T-cell (primary cell): ENCODE results near the gene GCH1. TPM values are rescaled to one million over a fixed set of nuclear protein-coding genes. Genes with fewer than 3 reads are reported as not detected.
"Not testable (repeated sequence)": the region's sequence is repeated elsewhere in the genome, so short reads cannot be mapped to it uniquely, and the experiment has no call there.

Experiments
- ATAC-seq, 4 experiments: fragments of 200-7000 bp in 3 of 4; fragments of 150-1000 bp in 1 of 4; cut with Tn5 transposase; replicated peaks in 1 of 4; 1 replicate in 3 of 4; 2 replicates in 1 of 4; pipeline ENCODE4 v1.10.0; 2021; ENCODE audit warnings: moderate library complexity in 3 of 4, mild to moderate bottlenecking in 2 of 4, moderate number of reproducible peaks in 1 of 4
- CTCF ChIA-PET, 2 donors: fragments of 300-600 bp; sonication (Branson Sonifier 250); formaldehyde crosslinking; loops; one replicate each; lab custom pipeline; 2022; ENCODE audit warnings: antibody characterized with exemption in 2 of 2; lab: Charles Lee
- POLR2A ChIA-PET, 2 donors: fragments of 300-600 bp; sonication (Branson Sonifier 250); formaldehyde crosslinking; loops; one replicate each; lab custom pipeline; 2022; ENCODE audit warnings: antibody characterized with exemption in 2 of 2; lab: Charles Lee
- DNase-seq, 35 experiments: peaks; one replicate each; pipeline versions ENCODE4 v3.0.0 to v3.0.0-alpha.2; 2013 to 2023
- H3K27ac ChIP-seq: one replicate; pipeline ENCODE4 v1.5.1; 2013; ENCODE audit warnings: low read length
- H3K27me3 ChIP-seq, 2 experiments: replicated peaks in 1 of 2; 1 replicate in 1 of 2; 2 replicates in 1 of 2; pipeline versions ENCODE4 v1.6.1 to v1.7.0; 2013; ENCODE audit warnings: low read length in 1 of 2, mixed read lengths in 1 of 2; ENCODE audit not compliant: control insufficient read depth in 2 of 2, insufficient read depth in 2 of 2; ENCODE audit errors: extremely low read depth in 1 of 2
- H3K36me3 ChIP-seq, 2 donors: 1 replicate in 1 of 2; 2 replicates in 1 of 2; pipeline versions ENCODE4 v1.6.1 to v1.7.0; 2013; ENCODE audit warnings: low read length in 1 of 2; ENCODE audit not compliant: control insufficient read depth in 2 of 2, insufficient read depth in 1 of 2; ENCODE audit errors: extremely low read depth in 1 of 2
- H3K4me1 ChIP-seq, 2 experiments: 1 replicate in 1 of 2; 2 replicates in 1 of 2; pipeline versions ENCODE4 v1.6.1 to v1.7.0; 2013; ENCODE audit warnings: low read length in 2 of 2, mixed read lengths in 1 of 2; ENCODE audit not compliant: insufficient read depth in 2 of 2, control insufficient read depth in 1 of 2; ENCODE audit errors: extremely low read depth in 1 of 2
- H3K4me3 ChIP-seq, 2 donors: 1 replicate in 1 of 2; 2 replicates in 1 of 2; pipeline versions ENCODE4 v1.5.1 to v1.7.0; 2013; ENCODE audit warnings: mild to moderate bottlenecking in 2 of 2, low read length in 1 of 2, moderate library complexity in 1 of 2; ENCODE audit not compliant: control insufficient read depth in 1 of 2; ENCODE audit errors: extremely low read depth in 1 of 2
- H3K9me3 ChIP-seq: 2 replicates; pipeline ENCODE4 v1.7.0; 2013
- H3K27ac Mint-ChIP-seq, 2 donors: one replicate each; pipeline ENCODE4 v1.8.0; 2020 to 2021; ENCODE audit warnings: mild to moderate bottlenecking in 2 of 2, mixed read lengths in 2 of 2
- H3K27me3 Mint-ChIP-seq, 2 donors: one replicate each; pipeline ENCODE4 v1.8.0; 2021 to 2022; ENCODE audit warnings: mixed read lengths in 2 of 2
- H3K36me3 Mint-ChIP-seq: one replicate; pipeline ENCODE4 v1.8.0; 2021; ENCODE audit warnings: mixed read lengths
- H3K4me1 Mint-ChIP-seq, 3 donors: one replicate each; pipeline ENCODE4 v1.8.0; 2020 to 2022; ENCODE audit warnings: mixed read lengths in 3 of 3, mild to moderate bottlenecking in 1 of 3
- H3K4me3 Mint-ChIP-seq, 3 donors: one replicate each; pipeline ENCODE4 v1.8.0; 2020 to 2022; ENCODE audit warnings: mild to moderate bottlenecking in 3 of 3, mixed read lengths in 3 of 3, moderate library complexity in 3 of 3
- H3K9me3 Mint-ChIP-seq, 3 donors: one replicate each; pipeline ENCODE4 v1.8.0; 2020 to 2022; ENCODE audit warnings: mixed read lengths in 3 of 3
- WGBS: methylation state at CpG from one replicate; pipeline ENCODE4 v1.1.5; 2013; ENCODE audit warnings: missing lambda C conversion rate; ENCODE audit not compliant: insufficient coverage; 5-methylcytosine and 5-hydroxymethylcytosine counted together
- total RNA-seq, 35 experiments: library from RNA in 6 of 35; stranded (reverse) in 6 of 35; fragments of 120-200 nt in 1 of 35; gene quantifications; one replicate each; pipeline versions ENCODE4 v1.2.1 to v1.2.4 and lab custom pipeline; 2013 to 2026

GCH1 gene
- total RNA-seq, 5 donors from 2014 or later (not counting 1 experiment from before 2014, with no cell fraction given): 26.5 to 31.2 (median 29.2) TPM

DNA sequence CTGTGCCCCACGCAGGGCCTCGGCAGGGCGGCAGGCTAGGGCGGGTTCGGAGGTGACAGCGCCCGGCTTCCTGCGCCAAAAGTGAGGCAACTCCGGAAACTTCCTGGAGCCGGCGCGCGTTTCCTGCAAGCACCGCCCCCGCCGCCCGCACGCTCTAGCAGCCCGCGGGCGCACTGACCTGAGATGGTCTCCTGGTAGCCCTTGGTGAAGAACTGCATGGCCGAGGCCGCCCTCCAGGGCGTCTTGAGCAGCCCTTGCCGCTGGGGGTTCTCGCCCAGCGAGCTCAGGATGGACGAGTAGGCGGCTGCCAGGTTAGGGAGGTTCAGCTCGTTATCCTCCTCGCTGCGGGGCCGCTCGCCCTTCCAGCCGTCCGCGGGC lies 494 bp downstream of the GCH1 start:
- Histone ChIP-seq H3K9me3 (no peaks in the 10 kb centered on the region), H3K4me3 (peak overlapping the region; percentile 94 to 96), H3K27me3 (no peaks in the 10 kb centered on the region), H3K4me1 (peaks cover 4 to 29% of the 10 kb centered on the region in 2 experiments), H3K36me3 (peaks cover 0 to 3% of the 10 kb centered on the region in 2 donors), H3K27ac (peak overlapping the region; percentile 94)
- no peaks in the 10 kb centered on the region for H3K27me3 Mint-ChIP-seq
- ATAC-seq (peak; percentile 69 to 75 (median 74)), DNase-seq (peak; percentile 67 to 89 (median 77))
- H3K4me1 Mint-ChIP-seq: peaks cover 15 to 36% (median 26%) of the 10 kb centered on the region in 3 donors
- peaks cover 2% of the 10 kb centered on the region for H3K36me3 Mint-ChIP-seq
- WGBS: 0% methylated on average over 37 of the region's 37 CpGs
- H3K27ac Mint-ChIP-seq: peak overlapping the region; percentile 83 to 88
- peak overlapping the region; percentile 83 to 88 (median 86) for H3K4me3 Mint-ChIP-seq
- ChIA-PET CTCF (interaction anchor here (0.5 to 3.4 kb wide), 8 partner anchors 8 to 338 kb away, joined by 3 to 27 read pairs (median 4); no protein-coding TSS in a partner anchor), POLR2A (interaction anchor here (1.0 to 1.8 kb wide), 2 partner anchors 13 to 21 kb away, joined by 3 to 8 read pairs; no protein-coding TSS in a partner anchor)
- H3K9me3 Mint-ChIP-seq: no peaks in the 10 kb centered on the region

DNA sequence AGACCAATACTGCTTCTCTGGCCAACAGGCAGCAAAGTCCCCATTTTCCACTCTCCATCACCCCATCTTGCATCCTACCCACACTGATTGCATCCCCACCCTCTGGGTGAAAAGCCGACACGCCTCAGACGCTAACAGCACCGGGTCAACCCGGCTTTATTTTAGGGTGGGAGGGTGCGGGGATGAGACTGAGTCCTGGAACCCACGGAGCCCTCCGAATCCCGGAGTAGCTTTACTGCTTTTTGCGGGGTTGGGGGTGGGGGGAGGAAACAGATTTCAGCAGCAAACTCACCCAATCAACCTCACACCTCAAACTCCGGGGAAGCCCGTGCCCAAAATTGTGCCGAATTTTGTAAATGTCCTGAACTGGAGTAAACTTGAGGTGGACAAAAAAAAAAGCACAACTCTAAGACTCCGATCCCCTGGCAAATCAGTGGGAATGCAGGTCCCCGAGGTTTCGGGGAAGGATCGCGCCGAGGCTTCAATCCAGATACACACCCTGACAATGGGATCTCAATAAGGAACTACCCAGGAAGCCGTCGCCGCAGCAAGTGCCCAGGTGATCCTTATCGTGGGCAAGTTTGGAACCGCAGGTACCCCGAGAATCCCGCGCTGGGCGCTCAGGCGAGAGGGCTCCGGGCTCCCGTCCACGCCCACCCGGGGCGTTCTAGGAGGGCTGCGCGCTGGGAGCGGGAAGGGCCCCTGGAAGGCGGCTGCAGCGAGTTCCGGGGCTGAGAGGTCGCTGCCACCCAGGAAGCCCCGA lies 1.1 kb downstream of the GCH1 start:
- DNase-seq: peak in 17 of 35 experiments; percentile 1 to 45 (median 10)

DNA sequence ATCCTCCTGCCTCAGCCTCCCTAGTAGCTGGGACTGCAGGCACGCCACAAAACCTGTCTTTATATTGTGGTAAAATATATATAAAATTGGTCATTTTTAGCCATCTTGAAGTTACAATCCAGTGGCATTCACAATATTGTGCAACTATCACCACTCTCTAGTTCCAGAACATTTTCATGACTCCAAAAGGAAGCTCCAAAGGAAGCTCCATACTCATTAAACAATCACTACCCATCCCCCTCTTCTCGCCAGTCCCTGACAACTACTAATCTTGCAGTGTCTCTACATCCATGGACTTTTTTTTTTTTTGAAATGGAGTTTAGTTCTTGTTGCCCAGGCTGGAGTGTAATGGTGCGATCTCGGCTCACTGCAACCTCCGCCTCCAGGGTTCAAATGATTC lies 3.1 kb downstream of the GCH1 start:
- POLR2A ChIA-PET: no interaction called here

More for the DNA sequence above, 1.1 kb downstream of the GCH1 start:
- Histone ChIP-seq H3K36me3 (peaks cover 0 to 3% of the 10 kb centered on the region in 2 donors), H3K4me1 (peaks cover 4 to 29% of the 10 kb centered on the region in 2 experiments), H3K27ac (peak overlapping the region; percentile 94), H3K27me3 (no peaks in the 10 kb centered on the region), H3K9me3 (no peaks in the 10 kb centered on the region), H3K4me3 (peak overlapping the region; percentile 94 to 96)
- whole genome bisulfite sequencing: under 1% methylated on average over 29 of the region's 42 CpGs
- Mint-ChIP-seq H3K27me3 (no peaks in the 10 kb centered on the region), H3K4me1 (peaks cover 15 to 32% (median 26%) of the 10 kb centered on the region in 3 donors), H3K4me3 (peak overlapping the region; percentile 83 to 88 (median 86)), H3K27ac (peak overlapping the region; percentile 83 to 88), H3K9me3 (no peaks in the 10 kb centered on the region), H3K36me3 (peaks cover 2% of the 10 kb centered on the region)
- ATAC-seq: no peak
- POLR2A ChIA-PET: interaction anchor here (0.6 to 1.8 kb wide), 3 partner anchors 20 to 273 kb away, joined by 4 to 8 read pairs (median 4); no protein-coding TSS in a partner anchor
- CTCF ChIA-PET: interaction anchor here (0.5 to 3.4 kb wide), 12 partner anchors 8 to 533 kb away, joined by 3 to 27 read pairs (median 4); partner anchors contain the start of gene CGRRF1 (in 1 of the 2)

DNA sequence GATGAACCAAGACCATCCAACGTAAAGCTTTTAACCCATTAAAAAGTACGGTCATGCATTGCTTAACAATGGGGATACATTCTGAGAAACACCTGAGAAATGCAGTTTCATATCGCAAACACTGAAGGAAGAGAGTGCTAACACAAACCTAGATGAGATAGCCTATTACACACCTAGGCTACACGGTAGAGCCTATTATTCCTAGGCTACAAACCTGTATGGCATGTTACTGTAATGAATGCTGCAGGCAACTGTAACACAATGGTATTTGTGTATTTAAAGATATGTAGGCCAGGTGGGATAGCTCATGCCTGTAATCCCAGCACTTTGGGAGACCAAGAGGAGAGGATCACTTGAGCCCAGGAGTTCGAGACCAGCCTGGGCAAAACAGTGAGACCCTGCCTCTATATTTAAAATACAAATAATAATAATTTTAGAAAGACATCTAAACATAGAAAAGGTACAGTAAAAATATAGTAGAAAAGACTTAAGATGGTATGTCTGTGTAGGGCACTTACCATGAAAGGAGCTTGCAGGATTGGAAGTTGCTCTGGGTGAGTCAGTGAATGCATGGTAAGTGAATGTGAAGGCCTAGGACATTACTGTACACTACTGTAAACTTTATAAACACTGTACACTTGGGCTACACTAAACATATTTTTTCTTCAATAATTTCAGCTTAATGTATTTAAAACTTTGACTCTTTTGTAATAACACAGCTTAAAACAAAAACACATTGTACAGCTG lies 4.6 kb downstream of the GCH1 start:
- POLR2A ChIA-PET, DNase-seq, H3K9me3 ChIP-seq, H3K9me3 Mint-ChIP-seq, H3K36me3 Mint-ChIP-seq, H3K27ac ChIP-seq, H3K4me3 ChIP-seq, ATAC-seq, H3K36me3 ChIP-seq, H3K27me3 ChIP-seq, H3K4me3 Mint-ChIP-seq, H3K27me3 Mint-ChIP-seq: not testable (repeated sequence)
- WGBS: 100% methylated on average over 2 of the region's 5 CpGs
- H3K4me1 Mint-ChIP-seq: peaks cover 25 to 55% (median 49%) of the 10 kb centered on the region in 3 donors
- CTCF ChIA-PET: interaction anchor here (0.5 to 2.2 kb wide), 3 partner anchors 9 to 213 kb away, joined by 4 to 11 read pairs (median 6); no protein-coding TSS in a partner anchor
- H3K27ac Mint-ChIP-seq: peak overlapping the region in 1 of 2 donors; percentile 34
- H3K4me1 ChIP-seq: peaks cover 4 to 24% of the 10 kb centered on the region in 2 experiments

More for the DNA sequence above, 3.1 kb downstream of the GCH1 start:
- WGBS: no CpG with 5 or more reads among the region's 5 CpGs
- Mint-ChIP-seq H3K4me3 (peak overlapping the region in 1 of 3 donors; percentile 83), H3K4me1 (peaks cover 25 to 46% (median 44%) of the 10 kb centered on the region in 3 donors), H3K36me3 (peaks cover 2% of the 10 kb centered on the region), H3K27ac (peak overlapping the region in 1 of 2 donors; percentile 52), H3K27me3 (no peaks in the 10 kb centered on the region), H3K9me3 (no peaks in the 10 kb centered on the region)
- ATAC-seq (no peak), DNase-seq (no peak)
- Histone ChIP-seq H3K4me1 (peaks cover 4 to 29% of the 10 kb centered on the region in 2 experiments), H3K27ac (no peak overlapping the region), H3K27me3 (no peaks in the 10 kb centered on the region), H3K4me3 (no peak overlapping the region), H3K36me3 (peaks cover 0 to 3% of the 10 kb centered on the region in 2 donors), H3K9me3 (no peaks in the 10 kb centered on the region)
- CTCF ChIA-PET: interaction anchor here in 1 of 2 donors (0.6 to 1.7 kb wide), 3 partner anchors 11 to 1643 kb away, joined by 3 to 4 read pairs (median 4); no protein-coding TSS in a partner anchor

DNA sequence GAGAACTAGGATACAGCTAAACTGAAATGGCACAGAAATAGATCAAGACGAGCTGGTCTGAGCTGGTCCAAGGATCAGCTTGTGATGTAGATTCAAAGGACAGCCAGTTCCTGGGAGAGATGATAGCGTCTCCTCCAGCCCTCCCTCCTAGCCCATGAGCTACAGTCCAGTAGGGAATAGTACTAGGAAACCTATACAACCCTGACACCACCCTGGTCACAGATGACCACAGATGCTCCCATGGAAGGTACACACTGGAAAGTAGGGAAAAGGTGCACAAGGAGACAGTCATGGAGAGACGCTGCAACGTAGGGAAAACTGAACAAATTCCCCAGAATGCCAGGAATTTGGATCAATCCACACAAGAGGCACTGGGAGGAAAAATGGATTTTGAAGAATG lies 6.9 kb downstream of the GCH1 start:
- DNase-seq (no peak), ATAC-seq (no peak)
- H3K27ac ChIP-seq: no peak overlapping the region
- H3K4me3 ChIP-seq: no peak overlapping the region
- H3K36me3 ChIP-seq: peaks cover 0 to 3% of the 10 kb centered on the region in 2 donors
- peak overlapping the region; percentile 13 to 70 for H3K27ac Mint-ChIP-seq
- peaks cover 4 to 16% of the 10 kb centered on the region in 2 experiments for H3K4me1 ChIP-seq
- H3K4me1 Mint-ChIP-seq: peaks cover 30 to 56% (median 52%) of the 10 kb centered on the region in 3 donors
- no peaks in the 10 kb centered on the region for H3K27me3 ChIP-seq
- peaks cover 2% of the 10 kb centered on the region for H3K36me3 Mint-ChIP-seq
- no peaks in the 10 kb centered on the region for H3K9me3 Mint-ChIP-seq
- no CpG with 5 or more reads among the region's 4 CpGs for WGBS
- CTCF ChIA-PET: interaction anchor here in 1 of 2 donors (1.0 kb wide), 1 partner anchor 15 kb away, joined by 3 read pairs; no protein-coding TSS in a partner anchor
- no peak overlapping the region for H3K4me3 Mint-ChIP-seq
- H3K9me3 ChIP-seq: no peaks in the 10 kb centered on the region
- no peaks in the 10 kb centered on the region for H3K27me3 Mint-ChIP-seq
- POLR2A ChIA-PET: no interaction called here
